ENCODE measurements around the gene LPCAT1.
"Not testable (repeated sequence)": the region's sequence is repeated elsewhere in the genome, so short reads cannot be mapped to it uniquely, and the experiment has no call there.

Gene LPCAT1

DNA sequence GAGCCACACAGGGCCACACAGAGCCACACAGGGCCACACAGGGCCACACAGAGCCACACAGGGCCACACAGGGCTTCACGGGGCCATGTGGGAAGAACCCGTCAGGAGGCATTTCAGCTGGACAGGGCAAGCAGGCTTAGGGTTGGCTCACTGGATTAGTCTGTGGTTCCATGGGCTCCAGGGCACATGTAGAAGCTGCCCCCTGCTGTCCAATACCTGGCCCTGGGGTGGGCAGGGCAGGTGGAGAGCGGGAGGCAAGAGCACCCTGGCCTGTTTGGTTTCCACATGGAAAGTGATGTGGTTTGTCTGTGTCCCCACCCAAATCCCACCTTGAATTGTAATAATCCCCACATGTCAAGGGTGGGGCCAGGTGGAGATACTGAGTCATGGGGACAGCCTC, 16.4 kb upstream of the LPCAT1 start:
- no peak for DNase-seq

DNA sequence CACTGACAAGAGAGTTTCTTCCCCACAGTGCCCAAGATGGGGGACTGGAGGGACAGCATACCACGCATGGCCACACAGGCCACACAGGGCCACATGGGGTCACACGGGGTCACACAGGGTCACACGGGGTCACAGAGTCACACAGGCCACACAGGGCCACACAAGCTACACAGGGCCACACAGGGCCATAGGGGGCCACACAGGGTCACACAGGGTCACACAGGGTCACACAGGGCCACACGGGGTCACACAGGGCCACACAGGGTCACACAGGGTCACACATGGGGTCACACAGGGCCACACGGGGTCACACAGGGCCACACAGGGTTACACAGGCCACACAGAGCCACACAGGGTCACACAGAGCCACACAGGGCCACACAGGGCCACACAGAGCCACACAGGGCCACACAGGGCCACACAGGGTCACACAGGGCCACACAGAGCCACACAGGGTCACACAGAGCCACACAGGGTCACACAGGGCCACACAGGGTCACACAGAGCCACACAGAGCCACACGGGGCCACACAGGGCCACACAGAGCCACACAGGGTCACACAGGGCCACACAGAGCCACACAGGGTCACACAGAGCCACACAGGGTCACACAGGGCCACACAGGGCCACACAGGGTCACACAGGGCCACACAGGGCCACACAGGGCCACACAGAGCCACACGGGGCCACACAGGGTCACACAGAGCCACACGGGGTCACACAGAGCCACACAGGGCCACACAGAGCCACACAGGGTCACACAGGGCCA, 15.8 kb upstream of the LPCAT1 start:
- DNase-seq: not testable (repeated sequence)

DNA sequence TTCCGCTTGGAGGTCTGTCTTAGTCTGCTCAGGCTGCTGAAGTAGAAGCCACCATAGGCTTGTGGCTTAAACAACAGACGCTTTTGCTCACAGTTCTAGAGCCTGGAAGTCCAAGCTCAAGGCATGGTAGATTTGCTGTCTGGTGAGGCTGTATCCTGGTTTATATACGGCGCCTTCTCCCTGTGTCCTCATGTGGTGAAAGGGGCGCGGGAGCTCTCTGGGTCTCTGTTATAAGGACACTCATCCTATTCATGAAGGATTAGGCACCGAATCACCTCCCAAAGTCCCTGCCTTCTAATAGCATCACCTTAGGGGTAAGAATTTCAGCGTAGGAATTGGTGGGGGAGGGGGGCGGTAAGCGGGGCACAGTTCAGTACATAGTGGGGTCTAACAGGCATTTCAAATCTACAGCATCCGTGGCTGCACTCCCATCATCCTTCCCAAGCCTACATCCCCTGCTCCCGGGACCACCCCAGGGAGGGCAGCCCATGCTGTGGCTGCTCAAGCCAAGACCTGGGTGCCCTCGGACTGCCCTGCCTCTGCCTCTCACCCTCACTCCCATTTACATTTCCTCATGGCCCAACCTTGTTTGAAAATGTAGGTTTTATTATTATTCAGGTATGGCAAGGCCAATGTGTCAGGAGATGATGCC, 15.1 kb upstream of the LPCAT1 start:
- DNase-seq: no peak

DNA sequence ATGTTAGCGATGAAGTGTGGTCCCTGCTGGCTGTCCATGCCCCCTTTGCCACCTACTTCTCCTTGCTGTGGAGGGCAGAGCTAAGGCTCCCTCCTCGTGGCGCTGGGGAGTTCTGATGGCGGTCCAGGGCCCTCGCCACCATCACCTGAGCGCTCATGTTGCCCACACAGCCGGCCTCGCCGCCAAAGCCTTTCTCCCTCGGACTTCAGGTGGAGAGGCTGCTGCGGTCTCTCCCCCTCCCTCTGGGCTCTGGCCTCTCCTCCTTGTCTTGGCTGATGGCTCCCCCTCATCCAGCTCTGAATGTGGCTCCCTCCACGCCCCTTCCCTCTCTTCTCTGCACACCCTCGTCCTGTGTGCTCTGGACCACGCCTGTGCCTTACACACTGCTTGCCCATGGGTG, 14.5 kb upstream of the LPCAT1 start:
- no peak for DNase-seq

DNA sequence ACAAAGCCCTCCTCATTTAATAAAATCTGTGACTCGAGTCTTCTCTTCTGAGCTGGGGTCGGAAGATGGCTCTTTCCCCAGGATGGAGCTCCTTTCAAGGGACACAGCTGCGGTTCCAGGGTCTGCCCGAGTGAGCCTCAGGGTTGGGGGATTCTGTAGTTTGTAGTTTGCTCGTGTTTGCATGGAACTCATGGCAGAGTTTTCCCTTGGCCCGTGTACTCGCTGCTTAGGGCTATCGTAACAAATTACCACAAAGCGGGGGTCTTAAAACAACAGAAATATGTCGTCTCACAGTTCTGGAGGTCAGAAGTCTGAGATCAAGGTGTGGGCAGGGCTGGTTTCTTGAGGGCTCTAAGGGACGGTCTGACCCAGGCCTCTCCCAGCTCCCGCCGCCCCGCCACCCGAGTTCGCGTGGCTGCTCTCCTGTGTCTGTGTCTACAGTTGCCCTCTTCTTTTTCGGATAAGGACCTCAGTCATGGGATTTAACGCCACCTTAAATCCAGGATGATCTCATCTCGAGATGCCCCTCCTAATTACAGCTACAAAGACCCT, 13.9 kb upstream of the LPCAT1 start:
- no peak for DNase-seq

DNA sequence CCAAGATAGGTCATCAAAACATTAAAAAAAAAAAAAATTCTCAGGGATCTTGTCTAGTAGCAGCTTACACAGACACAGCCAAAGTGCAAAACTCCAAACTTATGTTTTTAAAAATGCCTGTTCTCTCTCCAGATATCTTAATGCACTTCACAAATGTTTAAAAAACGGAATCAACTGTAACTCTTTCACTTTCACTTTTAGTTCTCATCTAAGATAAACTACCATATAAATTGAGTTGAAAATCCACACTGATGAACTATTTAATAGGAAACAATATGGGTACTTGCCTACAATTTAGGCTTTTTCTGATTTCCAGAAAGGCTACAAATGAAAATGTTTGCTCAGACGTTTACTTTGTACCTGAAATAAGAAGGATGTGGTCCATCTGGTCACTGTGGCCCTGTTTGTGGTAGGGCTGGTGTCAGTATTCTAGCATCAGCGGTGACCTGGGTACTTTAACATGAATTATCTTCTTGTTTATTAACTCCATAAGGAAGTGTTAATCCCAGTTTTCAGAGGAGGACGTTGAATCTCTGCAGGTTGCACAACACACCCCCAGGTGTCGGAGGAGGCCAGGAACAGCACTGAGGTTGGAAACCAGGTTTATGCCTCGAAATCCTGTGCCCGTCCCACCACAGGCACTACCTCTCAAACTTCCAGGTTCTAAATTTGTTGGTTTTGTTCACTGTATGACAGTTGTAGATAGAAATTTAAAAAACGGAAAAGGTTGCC, 13.3 kb upstream of the LPCAT1 start:
- DNase-seq: no peak

DNA sequence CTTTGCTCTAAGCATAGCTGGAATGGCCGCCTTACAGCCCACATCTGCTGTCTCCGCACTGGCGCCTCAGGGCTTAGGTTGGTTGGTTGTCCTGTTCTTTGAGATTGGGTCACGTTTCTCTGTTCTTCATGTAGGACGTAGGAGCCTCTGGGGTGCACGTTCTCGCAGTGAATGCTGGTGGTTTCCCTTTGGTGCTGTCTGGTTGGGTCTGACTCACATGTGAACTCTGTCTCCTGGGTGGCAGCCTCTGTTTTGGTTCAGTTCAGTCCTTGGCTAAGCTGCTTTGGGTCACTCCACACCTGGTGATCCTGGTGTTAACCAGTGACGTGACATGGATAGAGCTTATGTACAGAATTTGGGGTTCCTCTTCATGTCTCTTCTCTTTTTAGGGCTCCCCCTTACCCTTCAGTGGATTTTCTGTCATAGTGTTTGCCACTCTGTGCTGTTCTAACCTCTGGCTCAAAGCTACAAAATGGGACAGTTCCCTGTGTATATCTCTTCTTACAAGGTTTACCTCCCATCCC, 12.6 kb upstream of the LPCAT1 start:
- DNase-seq: peak; percentile 60

DNA sequence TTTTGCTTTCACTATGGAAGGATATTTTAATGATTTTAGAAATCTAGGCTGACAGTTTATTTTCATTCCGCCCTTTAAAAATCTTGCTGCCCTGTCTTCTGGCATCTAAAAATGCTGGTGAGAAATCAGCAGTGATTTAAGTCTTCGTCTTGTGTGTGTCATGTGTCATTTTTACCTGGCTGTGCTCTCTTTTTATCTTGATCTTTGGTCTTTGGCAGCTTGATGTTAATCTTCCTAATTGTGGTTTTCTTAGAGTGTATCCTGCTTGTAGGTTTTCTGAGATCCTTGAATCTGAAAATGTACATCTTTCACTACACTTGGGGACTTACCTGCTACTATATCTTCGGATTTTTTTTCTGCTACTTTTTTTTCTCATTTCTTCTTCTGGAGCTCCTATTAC, 11.9 kb upstream of the LPCAT1 start:
- no peak for DNase-seq

DNA sequence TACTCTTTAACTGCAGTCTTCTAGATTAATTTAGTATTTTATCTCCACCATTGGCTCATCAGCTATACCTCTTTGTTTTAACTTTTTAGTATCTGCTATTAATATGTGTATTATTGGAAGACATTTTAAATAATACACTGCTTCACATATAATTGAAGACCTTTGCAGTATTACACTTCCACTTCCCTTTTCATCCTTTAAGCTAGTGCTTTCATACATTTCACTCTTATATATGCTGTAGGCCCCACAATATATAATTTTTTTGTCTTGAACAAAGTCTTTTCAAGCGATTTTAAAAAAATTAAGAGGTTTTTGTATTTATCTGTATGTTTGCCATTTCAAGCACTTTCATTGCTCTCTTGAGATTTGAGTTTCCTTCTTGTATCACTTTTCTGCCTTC, 8.6 kb upstream of the LPCAT1 start:
- no peak for DNase-seq

DNA sequence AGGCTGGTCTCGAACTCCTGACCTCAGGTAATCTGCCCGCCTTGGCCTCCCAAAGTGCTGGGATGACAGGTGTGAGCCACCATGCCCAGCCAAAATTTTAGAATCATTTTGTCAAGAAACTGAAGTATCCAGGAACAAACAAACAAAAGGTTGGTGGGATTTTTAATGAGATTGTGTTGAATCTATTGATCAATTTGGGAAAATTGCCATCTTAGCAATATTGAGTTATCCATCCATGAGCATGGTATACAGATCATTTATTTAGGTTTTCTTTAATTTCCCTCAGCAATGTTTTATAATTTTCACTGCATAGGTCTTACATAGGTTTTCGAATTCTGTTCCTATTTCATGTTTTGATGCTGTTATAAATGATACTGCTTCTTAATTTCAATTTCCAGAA, 5.7 kb upstream of the LPCAT1 start:
- DNase-seq: no peak

DNA sequence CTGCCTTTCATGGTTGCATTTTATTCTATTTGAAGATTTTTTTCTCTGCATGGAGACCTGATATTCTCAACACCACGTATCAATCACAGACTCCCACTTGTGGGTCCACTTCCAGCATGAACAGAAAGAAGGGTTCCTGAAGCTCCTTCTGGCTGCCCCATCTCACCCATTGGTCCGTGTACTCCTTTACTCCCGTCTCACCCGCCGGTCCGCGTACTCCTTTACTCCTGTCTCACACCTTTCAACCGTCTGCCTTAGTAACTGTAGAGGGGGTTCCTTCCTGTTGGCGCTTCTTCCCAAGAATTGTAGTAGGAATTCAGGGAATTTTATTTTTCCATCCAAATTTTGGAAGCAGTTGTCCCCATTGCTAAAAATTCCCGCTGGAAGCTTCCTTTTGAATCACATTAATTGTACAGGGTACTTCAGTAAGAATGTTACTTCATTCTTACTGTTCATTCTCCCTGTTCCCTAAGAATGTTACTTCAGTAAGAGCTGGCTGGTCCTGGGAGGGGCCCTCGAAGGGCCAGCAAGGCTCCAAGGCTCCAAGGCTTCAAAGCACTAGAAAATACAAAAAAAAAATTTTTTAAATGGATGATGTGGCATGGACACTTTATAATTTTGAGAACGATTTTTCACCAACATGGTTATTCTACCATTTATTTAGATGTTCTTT, 3.9 kb upstream of the LPCAT1 start:
- no peak for DNase-seq

DNA sequence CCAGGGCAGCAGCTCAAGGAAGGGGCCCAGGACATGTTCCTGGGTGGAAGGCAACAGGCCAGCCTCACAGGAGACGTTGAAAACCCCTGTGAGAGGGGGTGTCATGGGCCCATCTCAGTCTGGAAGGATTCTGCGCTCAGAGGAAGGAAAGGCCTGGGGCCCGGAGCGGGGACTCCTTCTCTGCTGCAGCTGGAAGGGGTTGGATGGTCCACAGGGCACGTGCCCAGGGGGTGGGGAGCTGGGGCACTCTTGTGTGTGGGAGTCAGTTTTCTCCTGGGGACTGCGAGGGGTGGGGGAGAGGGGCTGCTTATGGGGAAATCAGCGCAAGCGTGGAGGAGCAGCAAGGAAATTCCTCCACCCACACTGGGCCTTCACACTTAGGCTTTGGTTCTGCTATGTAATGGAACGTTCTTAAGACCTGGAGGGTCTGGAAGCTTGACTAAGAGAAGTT, 2.9 kb upstream of the LPCAT1 start:
- no peak for DNase-seq

DNA sequence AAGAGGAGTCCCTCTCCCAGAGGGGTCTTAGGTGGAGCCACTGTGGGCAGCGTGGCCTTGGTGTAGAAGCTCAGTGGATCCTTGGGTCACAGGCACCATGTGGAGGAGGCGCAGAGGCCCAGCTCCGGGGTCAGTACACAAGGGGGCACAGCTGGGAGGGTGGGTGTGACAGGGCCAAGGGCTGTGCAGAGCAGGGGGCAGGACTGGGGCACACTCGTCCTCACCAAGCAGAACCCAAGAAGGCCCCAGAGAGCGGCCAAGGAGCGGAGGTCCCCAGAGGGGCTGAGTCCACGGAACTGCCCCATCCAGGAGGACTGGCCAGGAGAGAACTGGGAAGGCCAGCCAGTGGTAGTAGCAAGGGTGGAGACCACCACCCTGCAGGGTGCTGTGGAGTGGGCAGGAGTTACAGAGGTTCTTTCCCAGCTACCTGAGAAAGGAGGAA, 2.5 kb upstream of the LPCAT1 start:
- no peak for DNase-seq

DNA sequence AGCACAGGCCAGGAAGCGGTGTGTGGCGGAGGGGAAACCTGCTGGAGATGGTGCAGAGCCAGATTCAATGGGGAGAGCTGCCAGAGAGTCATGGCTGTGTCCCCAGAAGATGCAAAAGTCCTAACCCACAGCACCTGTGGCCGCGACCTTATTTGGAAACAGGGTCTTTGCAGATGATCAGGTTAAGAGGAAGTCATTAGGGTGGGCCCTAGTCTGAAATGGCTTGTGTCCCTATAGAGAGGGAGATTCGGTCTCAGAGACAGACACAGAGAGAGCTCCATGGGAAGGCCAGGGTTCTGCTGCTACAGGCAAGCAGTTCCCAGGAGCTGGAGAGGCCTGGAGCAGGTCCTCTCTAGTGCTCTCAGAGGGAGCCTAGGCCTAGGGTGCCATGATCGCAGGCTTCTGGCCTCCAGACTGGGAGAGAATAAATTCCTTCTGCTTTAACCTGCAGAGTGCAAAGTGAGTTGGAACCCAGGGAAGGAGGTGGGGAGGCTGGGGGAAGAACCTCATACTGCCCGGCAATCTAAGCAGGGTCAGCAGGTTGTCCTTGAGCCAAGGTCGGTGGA, 1.9 kb upstream of the LPCAT1 start:
- DNase-seq: no peak

DNA sequence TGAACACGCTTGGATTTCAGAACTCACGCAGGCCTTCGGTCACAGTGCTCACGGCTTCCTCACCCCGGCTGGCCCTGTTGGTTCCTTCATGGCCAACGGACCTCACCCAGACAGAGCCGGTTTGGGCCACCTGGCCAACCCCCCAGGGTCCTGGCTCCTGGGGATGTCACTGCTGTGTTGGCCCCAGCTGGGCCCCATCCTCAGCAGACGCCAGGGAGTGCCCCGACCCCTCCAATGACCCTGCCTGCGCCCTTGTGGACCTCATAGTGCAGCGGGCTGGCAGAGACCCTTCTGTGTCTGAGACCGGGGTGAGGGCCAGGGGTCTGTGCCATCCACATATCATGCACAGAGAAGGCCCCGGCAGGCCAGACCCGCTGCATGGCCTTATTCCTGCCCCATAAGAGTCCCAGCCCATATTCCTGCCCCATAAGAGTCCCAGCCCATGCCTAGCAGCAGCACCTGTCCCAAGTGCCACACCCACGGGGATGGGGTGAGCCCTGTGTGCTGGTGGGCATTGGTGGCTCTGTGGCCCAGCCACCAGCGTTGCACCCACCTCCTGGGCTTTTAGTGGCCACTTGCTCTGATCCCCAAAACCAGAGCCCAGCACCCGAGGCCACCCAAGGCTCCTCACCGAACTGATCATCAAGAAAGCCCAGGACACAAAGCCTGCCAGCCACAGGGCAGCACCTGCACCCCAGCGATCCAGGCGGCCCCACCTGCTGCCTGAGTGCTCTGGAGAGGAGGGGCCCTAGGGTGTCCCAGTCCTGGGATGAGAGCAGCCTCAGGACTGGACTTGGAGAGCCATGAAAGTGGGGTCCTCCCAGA, 1.3 kb upstream of the LPCAT1 start:
- DNase-seq: no peak

DNA sequence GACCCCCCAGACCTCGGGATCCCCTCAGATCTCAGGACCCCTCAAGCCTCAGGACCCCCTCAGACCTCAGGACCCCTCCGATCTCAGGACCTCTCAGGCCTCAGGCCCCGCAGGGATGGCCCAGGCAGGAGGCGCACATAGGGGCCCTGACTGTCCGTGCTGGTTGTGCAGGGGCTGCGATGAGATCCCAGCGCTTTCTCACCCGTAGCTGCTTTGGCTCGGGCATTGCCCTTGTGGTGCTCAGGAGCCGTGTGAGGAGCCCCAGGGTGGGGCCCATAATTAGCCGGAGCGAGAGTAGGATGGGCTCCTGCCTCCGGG, 680 bp upstream of the LPCAT1 start:
- DNase-seq: no peak

DNA sequence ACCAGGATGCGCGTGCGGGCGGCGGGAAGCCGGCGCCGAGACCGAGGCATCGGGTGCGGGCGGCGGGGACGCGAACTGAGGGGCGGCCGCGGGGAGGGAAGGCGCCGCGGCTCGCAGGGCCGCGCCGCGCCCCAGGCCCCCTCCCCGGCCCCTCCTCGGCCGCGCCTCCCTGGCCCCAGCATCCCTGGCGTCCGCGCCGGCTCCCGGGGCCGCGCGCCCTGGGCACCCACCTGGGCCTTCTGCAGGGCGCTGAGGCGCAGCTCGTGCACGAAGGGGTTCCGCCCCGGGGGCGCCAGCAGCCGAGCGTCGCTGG, 324 bp downstream of the LPCAT1 start:
- DNase-seq: peak; percentile 26

DNA sequence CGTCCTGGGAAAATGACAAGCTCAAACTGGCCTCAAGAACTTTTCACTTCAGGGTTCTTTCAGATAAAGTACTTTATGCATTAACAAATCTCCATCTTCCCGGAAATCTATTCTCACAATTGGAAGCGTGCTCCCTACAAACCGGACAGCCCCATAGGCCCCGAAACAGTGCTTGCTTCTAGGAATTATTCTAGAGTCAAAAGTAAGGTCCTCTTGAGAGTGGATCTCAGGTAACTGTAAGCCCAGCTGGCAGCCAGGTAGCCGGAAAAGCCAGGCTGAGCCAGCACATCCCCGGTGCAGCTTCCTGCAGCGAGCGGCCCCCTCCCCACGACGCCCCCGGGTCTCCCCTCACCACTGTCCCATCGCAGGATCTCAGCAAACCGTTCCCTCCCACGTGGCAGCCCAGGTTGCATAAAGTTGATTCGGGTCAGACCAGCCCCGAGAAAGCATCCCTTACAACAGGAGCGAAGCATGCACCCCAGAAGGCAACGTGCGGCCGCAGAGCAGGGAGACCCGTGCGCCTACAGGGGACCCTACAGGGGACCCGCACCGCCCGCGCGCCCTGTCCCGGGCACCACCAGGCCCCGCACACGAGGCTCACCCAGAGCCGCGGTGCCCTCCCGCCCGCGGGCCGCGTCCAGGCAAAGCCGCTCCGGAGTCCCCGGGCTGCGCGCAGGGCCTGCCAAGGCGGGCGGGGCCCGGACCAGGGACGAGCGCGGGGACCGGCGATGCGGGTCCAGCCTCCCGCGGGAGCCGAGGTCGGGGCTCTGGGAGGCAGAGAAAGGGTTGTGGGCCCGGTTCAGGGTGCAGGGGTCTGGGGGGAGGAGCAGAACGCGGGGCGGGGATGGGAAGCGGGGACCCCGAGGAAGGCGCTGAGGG, 920 bp downstream of the LPCAT1 start:
- DNase-seq: no peak

DNA sequence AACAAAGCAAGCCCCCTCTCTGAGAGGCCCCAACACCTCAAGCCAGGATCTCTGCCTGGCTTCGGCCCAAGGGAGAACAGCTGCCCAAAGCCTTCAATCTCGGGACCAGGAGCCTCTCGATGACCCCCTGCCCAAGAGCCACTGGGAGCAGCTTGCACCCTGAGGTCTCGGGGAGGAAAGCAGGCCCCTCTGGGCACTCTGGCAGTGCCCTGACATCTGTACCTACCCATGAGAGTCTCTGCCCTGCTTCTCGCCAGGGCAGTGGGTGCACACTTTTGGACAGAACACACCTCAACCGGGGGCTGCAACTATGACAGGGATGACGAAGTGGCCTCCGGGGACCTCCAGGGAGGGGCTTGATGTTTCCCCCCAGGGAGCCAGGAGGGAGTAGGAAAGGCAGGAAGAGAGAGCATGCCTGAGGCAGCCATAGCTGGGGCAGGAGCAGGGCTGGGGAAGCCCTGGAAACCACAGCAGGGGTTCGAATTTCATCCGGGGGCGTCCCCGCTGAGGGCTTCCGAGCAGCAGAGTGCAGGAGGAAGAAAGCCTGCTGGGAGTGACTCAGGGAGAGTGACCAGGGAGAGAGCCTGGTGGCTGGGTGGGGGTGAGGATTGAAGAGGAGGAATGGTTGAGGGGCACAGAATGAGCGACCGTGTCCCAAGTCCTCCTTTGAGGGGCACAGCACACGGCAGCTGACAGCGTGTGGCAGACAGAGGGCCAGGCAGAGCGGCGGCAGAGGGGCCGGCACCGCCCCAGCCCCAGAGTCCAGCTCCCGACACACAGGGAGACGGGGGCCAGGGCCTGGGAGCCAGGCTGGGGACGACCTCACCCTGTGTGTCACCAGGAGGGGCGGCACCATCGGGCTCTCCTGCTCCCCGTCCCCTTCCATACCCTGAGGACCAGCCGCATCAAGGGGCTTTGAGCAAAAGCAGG, 1.8 kb downstream of the LPCAT1 start:
- no peak for DNase-seq

All from activated effector memory CD4-positive, alpha-beta T cell treated with Interleukin-2 at 50 U/mL for 16 hours (primary cell).